ENCODE data around the gene SHPK.

- no peak for TF ChIP-seq CTCF (IDR thresholded peaks at IDR 0.05; ENCODE audit: low read length)
- TF ChIP-seq EZH2 (IDR thresholded peaks at IDR 0.05; ENCODE audit: borderline replicate concordance, low read length): no peak
Measured at GRCh38 chr17:3615160-3615870, 20.7 kb downstream of the SHPK start.

Measured in OCI-LY1 (cell line).